Adipocyte (in vitro differentiated cells): ENCODE data around the gene CHL1.

Experiments used
- DNase-seq: peaks from one replicate; pipeline ENCODE4 v3.0.0-alpha.2; 2015; ENCODE audit warnings: low read depth
- H3K27me3 ChIP-seq: replicated peaks from 2 replicates; pipeline ENCODE4 v1.7.0; 2013; ENCODE audit warnings: mild to moderate bottlenecking, low read length, moderate library complexity; ENCODE audit not compliant: control insufficient read depth, insufficient read depth
- H3K36me3 ChIP-seq: 2 replicates; pipeline ENCODE4 v1.7.0; 2013; ENCODE audit warnings: low read length, mild to moderate bottlenecking, moderate library complexity; ENCODE audit not compliant: control insufficient read depth, insufficient read depth, severe bottlenecking
- H3K4me1 ChIP-seq: 2 replicates; pipeline ENCODE4 v1.7.0; 2013; ENCODE audit warnings: mild to moderate bottlenecking, low read length, moderate library complexity; ENCODE audit not compliant: control insufficient read depth, insufficient read depth
- H3K4me3 ChIP-seq: 2 replicates; pipeline ENCODE4 v1.7.0; 2013; ENCODE audit warnings: mild to moderate bottlenecking, low read length, moderate library complexity
- H3K9ac ChIP-seq: 2 replicates; pipeline ENCODE4 v1.7.0; 2013; ENCODE audit warnings: mild to moderate bottlenecking, low read length, moderate library complexity
- H3K9me3 ChIP-seq: 2 replicates; pipeline ENCODE4 v1.7.0; 2013; ENCODE audit warnings: mild to moderate bottlenecking, low read length, moderate library complexity; ENCODE audit not compliant: control insufficient read depth

CHL1 gene

GRCh38 chr3:312911-313310 lies 116.3 kb downstream of the CHL1 start:
- no peaks in the 10 kb centered on the region for H3K36me3 ChIP-seq
- no peak overlapping the region for H3K9ac ChIP-seq
- no peaks in the 10 kb centered on the region for H3K4me1 ChIP-seq
- H3K27me3 ChIP-seq = no peaks in the 10 kb centered on the region
- no peak overlapping the region for H3K4me3 ChIP-seq
- DNase-seq = no peak
- H3K9me3 ChIP-seq = no peaks in the 10 kb centered on the region

GRCh38 chr3:317012-317411 lies 120.4 kb downstream of the CHL1 start:
- no peak for DNase-seq
- Histone ChIP-seq H3K27me3 (no peaks in the 10 kb centered on the region), H3K36me3 (no peaks in the 10 kb centered on the region), H3K4me3 (no peak overlapping the region), H3K9ac (no peak overlapping the region), H3K9me3 (no peaks in the 10 kb centered on the region), H3K4me1 (no peaks in the 10 kb centered on the region)

- no peaks in the 10 kb centered on the region for H3K27me3 ChIP-seq
- no peaks in the 10 kb centered on the region for H3K9me3 ChIP-seq
- H3K9ac ChIP-seq = no peak overlapping the region
- H3K36me3 ChIP-seq = no peaks in the 10 kb centered on the region
- no peak overlapping the region for H3K4me3 ChIP-seq
- no peak for DNase-seq
- no peaks in the 10 kb centered on the region for H3K4me1 ChIP-seq
Measured at GRCh38 chr3:318903-319302, 122.3 kb downstream of the CHL1 start.

- H3K4me1 ChIP-seq = no peaks in the 10 kb centered on the region
- no peaks in the 10 kb centered on the region for H3K9me3 ChIP-seq
- no peak overlapping the region for H3K4me3 ChIP-seq
- H3K36me3 ChIP-seq = peaks cover 15% of the 10 kb centered on the region
- H3K9ac ChIP-seq = no peak overlapping the region
- H3K27me3 ChIP-seq = no peaks in the 10 kb centered on the region
- no peak for DNase-seq
Measured at GRCh38 chr3:324423-324822, 127.9 kb downstream of the CHL1 start.

GRCh38 chr3:325495-325894 lies 128.9 kb downstream of the CHL1 start:
- no peak overlapping the region for H3K4me3 ChIP-seq
- no peaks in the 10 kb centered on the region for H3K9me3 ChIP-seq
- H3K9ac ChIP-seq = no peak overlapping the region
- no peak for DNase-seq
- H3K4me1 ChIP-seq = no peaks in the 10 kb centered on the region
- no peaks in the 10 kb centered on the region for H3K27me3 ChIP-seq
- H3K36me3 ChIP-seq = peaks cover 15% of the 10 kb centered on the region

- Histone ChIP-seq H3K36me3 (peaks cover 15% of the 10 kb centered on the region), H3K4me1 (no peaks in the 10 kb centered on the region), H3K4me3 (no peak overlapping the region), H3K27me3 (no peaks in the 10 kb centered on the region), H3K9me3 (no peaks in the 10 kb centered on the region), H3K9ac (no peak overlapping the region)
- DNase-seq = no peak
Measured at GRCh38 chr3:330494-331115, 134.0 kb downstream of the CHL1 start.

- H3K9me3 ChIP-seq = no peaks in the 10 kb centered on the region
- no peak for DNase-seq
- no peaks in the 10 kb centered on the region for H3K4me1 ChIP-seq
- no peaks in the 10 kb centered on the region for H3K27me3 ChIP-seq
- H3K4me3 ChIP-seq = no peak overlapping the region
- H3K36me3 ChIP-seq = peaks cover 10% of the 10 kb centered on the region
- H3K9ac ChIP-seq = no peak overlapping the region
Measured at GRCh38 chr3:331881-332280, 135.3 kb downstream of the CHL1 start.

- no peak for DNase-seq
- H3K9ac ChIP-seq = no peak overlapping the region
- H3K36me3 ChIP-seq = peaks cover 10% of the 10 kb centered on the region
- H3K4me3 ChIP-seq = no peak overlapping the region
- no peaks in the 10 kb centered on the region for H3K27me3 ChIP-seq
- no peaks in the 10 kb centered on the region for H3K4me1 ChIP-seq
- no peaks in the 10 kb centered on the region for H3K9me3 ChIP-seq
Measured at GRCh38 chr3:332701-333100, 136.1 kb downstream of the CHL1 start.

GRCh38 chr3:335240-335639 lies 138.7 kb downstream of the CHL1 start:
- DNase-seq = no peak
- Histone ChIP-seq H3K9me3 (no peaks in the 10 kb centered on the region), H3K4me3 (no peak overlapping the region), H3K36me3 (no peaks in the 10 kb centered on the region), H3K27me3 (no peaks in the 10 kb centered on the region), H3K4me1 (no peaks in the 10 kb centered on the region), H3K9ac (no peak overlapping the region)

GRCh38 chr3:339351-339750 lies 142.8 kb downstream of the CHL1 start:
- H3K27me3 ChIP-seq = no peaks in the 10 kb centered on the region
- no peaks in the 10 kb centered on the region for H3K9me3 ChIP-seq
- no peak overlapping the region for H3K4me3 ChIP-seq
- DNase-seq = no peak
- no peaks in the 10 kb centered on the region for H3K4me1 ChIP-seq
- H3K36me3 ChIP-seq = no peaks in the 10 kb centered on the region
- H3K9ac ChIP-seq = no peak overlapping the region

GRCh38 chr3:341998-342397 lies 145.4 kb downstream of the CHL1 start:
- Histone ChIP-seq H3K4me1 (no peaks in the 10 kb centered on the region), H3K27me3 (no peaks in the 10 kb centered on the region), H3K36me3 (peaks cover 11% of the 10 kb centered on the region), H3K9me3 (no peaks in the 10 kb centered on the region), H3K4me3 (no peak overlapping the region), H3K9ac (no peak overlapping the region)
- no peak for DNase-seq

- peaks cover 22% of the 10 kb centered on the region for H3K36me3 ChIP-seq
- DNase-seq = no peak
- no peaks in the 10 kb centered on the region for H3K27me3 ChIP-seq
- H3K9ac ChIP-seq = no peak overlapping the region
- H3K9me3 ChIP-seq = no peaks in the 10 kb centered on the region
- H3K4me1 ChIP-seq = peaks cover 11% of the 10 kb centered on the region
- no peak overlapping the region for H3K4me3 ChIP-seq
Measured at GRCh38 chr3:346186-346585, 149.6 kb downstream of the CHL1 start.
